Suprapubic skin (tissue), 3 donors: ENCODE data around the gene KIAA0408.

ENCODE experiments used
- POLR2AphosphoS5 ChIP-seq, 3 donors: sonication (generic); formaldehyde crosslinking; IDR thresholded peaks; one replicate each; pipeline ENCODE4 v1.6.1; 2017; ENCODE audit warnings: antibody characterized with exemption in 3 of 3
- TF ChIP-seq, protein P1 (sequence below), 2 donors: fragments of 200-600 bp in 1 of 2; fragments of 450-650 bp in 1 of 2; sonication (generic) in 1 of 2; IDR thresholded peaks; one replicate each; pipeline ENCODE4 v1.5.1; 2016 to 2019; ENCODE audit warnings: antibody characterized with exemption in 2 of 2, mild to moderate bottlenecking in 1 of 2, moderate library complexity in 1 of 2

DNA sequence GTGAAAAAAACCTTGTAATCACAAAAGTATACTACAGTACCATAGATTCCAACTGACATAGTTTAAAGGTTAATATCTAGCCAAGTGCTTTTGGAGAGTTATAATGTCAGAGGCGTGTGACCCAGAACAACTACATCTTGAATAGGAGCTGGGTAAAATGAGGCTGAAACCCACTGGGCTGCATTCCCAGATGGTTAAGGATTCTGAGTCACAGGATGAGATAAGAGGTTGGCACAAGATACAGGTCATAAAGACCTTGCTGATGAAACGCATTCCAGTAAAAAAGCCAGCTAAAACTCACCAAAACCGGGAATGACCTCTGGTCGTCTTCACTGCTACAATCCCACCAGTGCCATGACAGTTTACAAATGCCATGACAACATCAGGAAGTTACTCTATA, 22.4 kb upstream of the KIAA0408 start:
- no peak for TF ChIP-seq POLR2AphosphoS5 (IDR thresholded peaks at IDR 0.05)
- TF ChIP-seq, protein P1, sequence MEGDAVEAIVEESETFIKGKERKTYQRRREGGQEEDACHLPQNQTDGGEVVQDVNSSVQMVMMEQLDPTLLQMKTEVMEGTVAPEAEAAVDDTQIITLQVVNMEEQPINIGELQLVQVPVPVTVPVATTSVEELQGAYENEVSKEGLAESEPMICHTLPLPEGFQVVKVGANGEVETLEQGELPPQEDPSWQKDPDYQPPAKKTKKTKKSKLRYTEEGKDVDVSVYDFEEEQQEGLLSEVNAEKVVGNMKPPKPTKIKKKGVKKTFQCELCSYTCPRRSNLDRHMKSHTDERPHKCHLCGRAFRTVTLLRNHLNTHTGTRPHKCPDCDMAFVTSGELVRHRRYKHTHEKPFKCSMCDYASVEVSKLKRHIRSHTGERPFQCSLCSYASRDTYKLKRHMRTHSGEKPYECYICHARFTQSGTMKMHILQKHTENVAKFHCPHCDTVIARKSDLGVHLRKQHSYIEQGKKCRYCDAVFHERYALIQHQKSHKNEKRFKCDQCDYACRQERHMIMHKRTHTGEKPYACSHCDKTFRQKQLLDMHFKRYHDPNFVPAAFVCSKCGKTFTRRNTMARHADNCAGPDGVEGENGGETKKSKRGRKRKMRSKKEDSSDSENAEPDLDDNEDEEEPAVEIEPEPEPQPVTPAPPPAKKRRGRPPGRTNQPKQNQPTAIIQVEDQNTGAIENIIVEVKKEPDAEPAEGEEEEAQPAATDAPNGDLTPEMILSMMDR (IDR thresholded peaks at IDR 0.05), result no peak
